ENCODE results near the gene SMPX. TPM values are rescaled to one million over a fixed set of nuclear protein-coding genes. Genes with fewer than 3 reads are reported as not detected.

Gene SMPX
- total and polyA plus RNA-seq, 2 of the 4 experiments (the other 2 are of a cell fraction) = not detected

DNA sequence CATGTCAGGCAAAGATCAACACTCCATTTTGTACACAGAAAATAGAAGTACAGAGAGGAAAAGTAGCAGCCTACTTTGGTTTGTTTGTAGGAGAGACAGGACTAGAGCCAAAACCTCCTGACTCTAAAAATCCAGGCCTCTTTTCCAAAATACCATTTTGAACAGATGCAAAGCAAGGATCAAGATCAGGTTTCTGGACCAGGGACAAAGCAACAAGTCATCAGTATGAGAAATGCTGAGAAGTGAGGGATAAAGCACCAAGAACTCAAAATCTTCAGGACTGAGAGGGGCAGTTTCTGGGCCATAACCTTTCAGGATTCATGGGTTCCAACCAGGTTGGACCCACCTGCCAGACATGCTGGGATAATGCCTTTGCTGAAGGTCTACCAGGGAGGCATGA is 44.9 kb upstream of the SMPX start:
- no peaks in the 10 kb centered on the region for H4K20me1 ChIP-seq (ENCODE audit: insufficient read depth, low read length)
- no peak overlapping the region for H2AK5ac ChIP-seq (ENCODE audit: low read depth, low read length)
- dilution Hi-C loops (cut with HindIII; ENCODE audit: low sequenced_read_pairs, unreplicated experiment) (no loop called here), in situ Hi-C loops (cut with MboI; ENCODE audit: low sequenced_read_pairs) (no loop called here), intact Hi-C loops (cut with micrococcal nuclease) (no loop called here)
- H2AFZ ChIP-seq (replicated peaks; ENCODE audit: low read length, poor library complexity) = no peak overlapping the region
- no peak overlapping the region for H3K18ac ChIP-seq (ENCODE audit: low read depth, low read length)
- H3K4me1 ChIP-seq (ENCODE audit: control insufficient read depth, insufficient read depth, low read length) = no peaks in the 10 kb centered on the region
- ATAC-seq (ENCODE audit: low read depth) (no peak), DNase-seq (no peak)
- H3K23ac ChIP-seq (ENCODE audit: low read depth, low read length) = no peak overlapping the region
- H2BK120ac ChIP-seq (ENCODE audit: low read depth, low read length) = no peak overlapping the region
- ChIA-PET CTCF (no interaction called here), POLR2A (ENCODE audit: unreplicated experiment) (no interaction called here)
- H3K27ac ChIP-seq (ENCODE audit: insufficient read depth, low read length) = no peak overlapping the region
- no peak overlapping the region for H3K4ac ChIP-seq (ENCODE audit: low read depth, low read length)
- no peaks in the 10 kb centered on the region for H3K9me3 ChIP-seq (ENCODE audit: control insufficient read depth, insufficient read depth, low read length)
- no peak overlapping the region for H4K5ac ChIP-seq (ENCODE audit: low read depth, low read length)
- H2BK20ac ChIP-seq (ENCODE audit: low read depth, low read length) = no peak overlapping the region
- no peaks in the 10 kb centered on the region for H3K79me1 ChIP-seq (ENCODE audit: low read depth in 1 of 2, low read length in 2 of 2)
- H3K14ac ChIP-seq (replicated peaks; ENCODE audit: low read depth, low read length) = no peak overlapping the region
- H3K4me2 ChIP-seq (ENCODE audit: low read depth, low read length) = no peak overlapping the region
- no peak overlapping the region for H2AK9ac ChIP-seq (replicated peaks; ENCODE audit: low read depth, low read length, poor library complexity)
- H3K9me1 ChIP-seq (ENCODE audit: insufficient read depth, low read length) = no peaks in the 10 kb centered on the region
- H2BK5ac ChIP-seq (ENCODE audit: low read depth, low read length, poor library complexity, severe bottlenecking) = no peak overlapping the region
- TF ChIP-seq MXI1 (IDR thresholded peaks at IDR 0.05; ENCODE audit: borderline replicate concordance, low read depth, low read length) (no peak), FOS (IDR thresholded peaks at IDR 0.05; ENCODE audit: low read depth, low read length) (no peak), POLR2A (IDR thresholded peaks at IDR 0.05; ENCODE audit: low read depth, low read length) (no peak), USF2 (IDR thresholded peaks at IDR 0.05; ENCODE audit: low read depth, low read length) (no peak), SMC3 (IDR thresholded peaks at IDR 0.05; ENCODE audit: low read depth, low read length) (no peak), RCOR1 (IDR thresholded peaks at IDR 0.05; ENCODE audit: insufficient replicate concordance, low read length) (no peak), CEBPB (IDR thresholded peaks at IDR 0.05; ENCODE audit: low read depth, low read length) (no peak), MAFK (IDR thresholded peaks at IDR 0.05; ENCODE audit: low read depth, low read length) (no peak)
- TF ChIP-seq, protein P1, sequence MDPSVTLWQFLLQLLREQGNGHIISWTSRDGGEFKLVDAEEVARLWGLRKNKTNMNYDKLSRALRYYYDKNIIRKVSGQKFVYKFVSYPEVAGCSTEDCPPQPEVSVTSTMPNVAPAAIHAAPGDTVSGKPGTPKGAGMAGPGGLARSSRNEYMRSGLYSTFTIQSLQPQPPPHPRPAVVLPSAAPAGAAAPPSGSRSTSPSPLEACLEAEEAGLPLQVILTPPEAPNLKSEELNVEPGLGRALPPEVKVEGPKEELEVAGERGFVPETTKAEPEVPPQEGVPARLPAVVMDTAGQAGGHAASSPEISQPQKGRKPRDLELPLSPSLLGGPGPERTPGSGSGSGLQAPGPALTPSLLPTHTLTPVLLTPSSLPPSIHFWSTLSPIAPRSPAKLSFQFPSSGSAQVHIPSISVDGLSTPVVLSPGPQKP (IDR thresholded peaks at IDR 0.05; ENCODE audit: borderline replicate concordance, low read depth, low read length) = no peak
- H4K8ac ChIP-seq (ENCODE audit: low read depth in 2 of 2, low read length in 2 of 2) = no peak overlapping the region
- no peak overlapping the region for H4K91ac ChIP-seq (ENCODE audit: insufficient read depth, low read depth, low read length)
- H3K36me3 ChIP-seq (ENCODE audit: control insufficient read depth, insufficient read depth, low read length) = no peaks in the 10 kb centered on the region
- H2BK15ac ChIP-seq (ENCODE audit: low read depth, low read length) = no peak overlapping the region
- no TSS peak for BruUV-seq (replicated peaks)
- H3K9ac ChIP-seq (ENCODE audit: low read depth, low read length) = no peak overlapping the region
- H3K56ac ChIP-seq (ENCODE audit: extremely low read depth, insufficient read depth, low read length) = no peak overlapping the region
- peaks cover 6% of the 10 kb centered on the region; the same call in 1 of the 2 replicates for H3K27me3 ChIP-seq (ENCODE audit: control insufficient read depth, insufficient read depth, low read length)
- no peak overlapping the region for H3K4me3 ChIP-seq (ENCODE audit: insufficient read depth, low read depth, low read length)
